ENCODE measurements around the gene ABLIM2.

Gene ABLIM2

GRCh38 chr4:8066336-8066931 lies 92.2 kb downstream of the ABLIM2 start:
- no peak for DNase-seq

GRCh38 chr4:8063974-8064563 lies 94.5 kb downstream of the ABLIM2 start:
- no peak for DNase-seq

GRCh38 chr4:8061573-8061972 lies 97.0 kb downstream of the ABLIM2 start:
- DNase-seq, result no peak

DNA sequence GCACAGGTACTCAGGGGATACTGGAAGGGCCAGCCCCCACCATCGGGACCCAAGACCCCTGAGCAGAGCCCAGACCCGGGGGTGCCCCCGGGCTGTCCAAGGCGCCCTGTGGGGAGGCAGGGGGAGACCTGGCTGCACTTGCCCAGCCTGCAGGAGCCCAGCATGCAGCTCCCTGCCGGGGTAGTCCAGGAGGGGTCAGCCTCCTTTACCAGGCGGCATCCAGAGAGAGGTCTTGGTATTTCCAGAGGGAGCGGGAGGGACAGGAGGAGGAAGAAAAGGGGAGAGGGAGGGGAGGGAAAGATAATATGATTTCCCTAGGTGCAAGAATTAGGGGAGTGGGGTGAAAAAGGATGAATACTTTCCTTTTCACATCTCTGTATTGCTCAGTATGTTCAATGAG lies 97.5 kb downstream of the ABLIM2 start:
- no peak for DNase-seq

- no peak for DNase-seq
Measured at GRCh38 chr4:8060632-8061031, 98.0 kb downstream of the ABLIM2 start.

- no peak for DNase-seq
Measured at GRCh38 chr4:8058031-8058479, 100.6 kb downstream of the ABLIM2 start.

DNA sequence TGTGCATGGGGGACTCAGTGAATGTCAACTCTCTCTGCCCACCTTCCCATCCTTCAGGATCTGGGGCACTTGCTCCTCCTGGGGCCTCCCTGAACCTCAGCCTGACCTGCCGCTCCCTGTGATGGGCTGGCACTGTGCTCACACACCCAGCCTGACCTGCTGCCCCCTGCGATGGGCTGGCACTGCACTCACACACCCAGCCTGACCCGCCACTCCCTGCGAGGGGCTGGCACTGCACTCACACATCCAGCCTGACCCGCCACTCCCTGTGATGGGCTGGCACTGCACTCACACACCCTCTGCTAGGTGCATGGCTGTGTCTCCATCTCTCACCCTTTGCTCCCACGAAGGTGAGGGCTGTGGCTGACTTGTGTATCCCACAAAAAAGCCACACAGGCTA lies 103.4 kb downstream of the ABLIM2 start:
- no peak for DNase-seq

GRCh38 chr4:8053688-8054449 lies 104.7 kb downstream of the ABLIM2 start:
- DNase-seq, result peak; percentile 42

GRCh38 chr4:8052160-8052691 lies 106.4 kb downstream of the ABLIM2 start:
- DNase-seq, result no peak

GRCh38 chr4:8051644-8052043 lies 107.0 kb downstream of the ABLIM2 start:
- peak; percentile 32 for DNase-seq

DNA sequence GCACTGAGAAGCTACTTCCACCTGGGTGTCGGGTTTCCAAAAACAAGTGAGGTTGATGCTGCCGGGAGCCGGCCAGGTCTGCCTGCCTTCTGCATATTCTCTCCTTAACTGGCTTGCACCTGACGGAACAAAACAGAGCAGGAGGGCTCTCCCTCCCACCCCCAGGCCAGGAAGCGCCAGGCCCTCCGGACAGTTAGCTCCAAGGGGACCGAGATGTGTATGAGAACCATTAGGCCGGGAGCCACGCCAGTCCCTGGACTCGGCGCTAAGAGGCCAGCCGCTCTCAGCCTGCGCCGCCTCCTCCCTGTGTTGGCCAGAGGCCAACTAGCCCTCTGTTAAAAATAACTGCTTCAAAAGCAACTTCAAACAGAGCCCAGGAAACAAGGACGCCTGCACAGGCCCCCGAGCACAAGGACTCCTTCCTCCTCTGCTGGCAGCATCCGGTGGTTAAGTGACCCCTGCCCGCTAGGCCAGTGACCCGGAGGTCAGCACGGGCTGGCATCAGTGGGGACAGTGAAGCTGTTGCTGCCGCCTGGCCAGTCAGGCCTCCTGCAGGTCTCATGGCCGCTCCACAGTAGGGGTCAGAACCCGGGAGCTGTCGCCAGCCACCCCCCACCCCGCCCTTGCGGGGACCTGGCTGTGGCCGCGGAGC lies 107.9 kb downstream of the ABLIM2 start:
- peak; percentile 64 for DNase-seq

- DNase-seq, result no peak
Measured at GRCh38 chr4:8050180-8050554, 108.4 kb downstream of the ABLIM2 start.

DNA sequence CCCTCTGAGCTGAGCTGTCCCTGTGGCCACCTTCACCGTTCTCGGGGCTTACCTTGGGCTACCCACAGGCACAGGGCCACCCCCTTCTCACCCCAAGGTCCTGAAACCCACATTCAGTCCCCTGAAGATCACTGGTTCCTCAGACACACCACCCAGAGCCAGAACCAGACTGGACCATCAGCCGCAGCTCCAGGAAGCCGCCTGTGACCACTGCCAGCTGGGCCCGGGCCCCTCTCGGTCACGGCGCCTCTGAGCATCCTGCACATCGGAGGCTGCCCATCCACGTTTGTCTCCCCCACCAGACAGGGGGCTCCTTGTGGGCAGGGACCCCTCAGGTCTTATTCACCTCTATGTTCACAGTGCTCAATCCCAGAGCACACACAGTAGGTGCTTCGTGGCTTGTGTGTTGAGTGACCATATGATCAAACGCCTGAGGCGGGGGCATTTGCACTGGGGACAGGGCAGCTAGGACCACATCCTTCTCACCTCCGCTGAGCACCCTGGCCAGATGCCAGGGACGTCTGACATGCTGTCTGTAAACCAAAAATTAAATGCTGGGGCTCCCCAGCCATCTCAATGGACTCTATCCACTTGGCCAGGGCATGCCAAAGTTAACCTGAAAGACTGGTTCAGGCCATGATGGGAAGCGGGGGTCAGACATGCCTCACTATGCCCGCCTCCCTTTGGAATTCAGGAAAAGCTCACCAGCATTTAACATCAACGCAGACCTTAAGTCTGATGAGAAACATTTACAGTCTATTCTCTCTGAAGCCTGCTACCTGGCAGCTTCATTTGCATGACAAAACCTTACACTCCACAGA lies 109.5 kb downstream of the ABLIM2 start:
- no peak for DNase-seq

DNA sequence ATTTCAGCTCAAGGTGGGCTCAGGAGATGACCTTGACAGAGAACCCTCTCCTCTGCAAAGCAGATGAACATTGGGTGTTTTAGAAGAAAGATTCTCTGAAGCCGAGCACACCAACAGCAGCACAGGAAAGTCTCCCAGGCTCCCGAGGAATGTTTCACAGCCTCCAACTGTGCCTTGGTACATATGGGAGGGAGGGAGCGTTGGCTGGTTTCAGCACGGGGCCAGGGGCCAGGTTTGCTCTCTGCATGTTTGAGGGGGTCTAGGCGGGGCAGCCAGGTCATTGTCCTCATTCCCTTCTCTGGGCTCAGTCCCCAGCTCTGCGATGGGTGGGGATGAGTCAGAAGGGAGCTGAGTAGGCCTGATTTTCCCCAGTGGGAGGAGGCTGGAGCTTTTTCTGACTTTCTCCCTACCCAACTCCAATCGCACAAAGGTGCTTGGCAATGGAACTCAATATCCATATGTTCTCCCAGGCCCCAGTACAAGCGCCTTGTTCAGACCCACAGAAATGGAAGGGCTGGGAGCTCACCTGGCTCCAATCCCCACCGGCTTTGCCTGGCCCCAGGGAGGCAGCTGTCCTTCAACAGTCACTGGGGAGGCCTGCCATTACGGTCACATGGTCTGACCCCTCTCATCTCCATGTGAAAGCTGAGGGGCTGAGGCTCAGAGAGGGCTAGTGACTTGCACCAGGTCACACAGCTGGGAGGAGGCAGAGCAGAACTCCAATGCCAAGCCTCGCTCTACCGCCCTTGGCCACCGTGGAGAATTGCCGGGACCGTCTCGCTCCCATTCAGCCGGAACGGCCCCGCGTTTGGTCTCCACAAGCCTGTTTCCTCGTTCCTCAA lies 110.6 kb downstream of the ABLIM2 start:
- DNase-seq, result no peak

GRCh38 chr4:8046925-8047541 lies 111.6 kb downstream of the ABLIM2 start:
- peak; percentile 65 for DNase-seq

- DNase-seq, result peak; percentile 39
Measured at GRCh38 chr4:8045909-8046308, 112.7 kb downstream of the ABLIM2 start.

DNA sequence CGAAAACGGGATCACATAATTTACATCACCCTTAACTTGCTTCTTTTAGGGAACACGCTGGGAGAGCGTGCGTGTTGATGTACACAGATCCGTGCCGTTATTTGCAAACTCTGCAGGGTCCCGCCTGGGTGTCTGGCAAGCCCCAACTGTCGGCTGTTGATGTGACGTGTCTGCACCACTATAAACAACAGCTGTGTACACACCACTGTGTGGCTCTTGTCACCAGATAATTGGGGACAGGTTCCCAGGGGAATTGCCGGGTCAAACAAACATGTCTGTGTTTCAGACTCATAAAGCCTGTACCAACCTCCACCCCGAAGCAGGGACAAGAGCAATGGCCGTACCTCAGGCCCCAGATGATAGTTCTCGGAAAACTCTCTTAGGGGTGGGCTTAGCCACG lies 113.9 kb downstream of the ABLIM2 start:
- peak; percentile 90 for DNase-seq

DNA sequence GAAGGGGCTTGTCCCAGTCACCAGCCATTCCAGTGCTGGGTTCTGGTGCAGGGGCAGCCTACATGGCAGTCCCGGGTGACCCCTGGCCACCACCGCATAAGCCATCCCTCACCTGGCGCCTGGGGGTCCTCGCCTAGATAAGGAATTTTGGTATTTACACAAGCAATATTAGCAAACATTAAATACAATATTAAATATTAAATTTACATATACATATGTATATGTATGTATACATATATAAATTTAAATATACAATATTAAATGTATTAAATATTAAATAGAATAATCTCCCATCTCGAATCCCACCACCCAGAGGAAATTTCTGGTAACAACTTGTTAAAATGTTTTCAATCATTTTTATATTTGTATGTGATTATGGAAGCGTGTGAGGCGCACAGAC lies 114.4 kb downstream of the ABLIM2 start:
- no peak for DNase-seq

- DNase-seq, result no peak
Measured at GRCh38 chr4:8043596-8043995, 115.0 kb downstream of the ABLIM2 start.

DNA sequence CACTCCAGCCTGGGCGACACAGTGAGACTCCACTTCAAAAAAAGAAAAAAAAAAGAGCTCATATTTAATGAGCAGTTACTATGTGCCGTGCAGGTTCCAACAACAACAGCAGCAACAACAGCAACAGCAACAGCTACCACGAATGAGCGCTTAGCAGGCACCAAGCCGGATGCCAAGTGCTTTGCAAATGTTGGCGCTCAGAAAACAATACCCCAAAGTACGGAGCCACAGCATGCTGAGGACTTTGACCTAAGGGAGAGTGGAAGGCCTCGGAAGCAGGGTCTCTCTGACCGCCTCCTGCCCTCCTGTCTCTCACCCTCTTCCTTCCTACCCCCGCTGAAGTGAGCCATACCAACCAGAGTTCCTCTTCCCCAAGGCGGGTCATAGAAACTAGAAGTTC lies 116.7 kb downstream of the ABLIM2 start:
- DNase-seq, result no peak

- no peak for DNase-seq
Measured at GRCh38 chr4:8041172-8041571, 117.4 kb downstream of the ABLIM2 start.

All from DMS153 (cell line).